NCI-H526 treated with DMSO at 0.1 percent for 48 hours (cell line): ENCODE data around the gene GPR156.

Experiments used
- DNase-seq: peaks from one replicate; lab custom pipeline; 2025; lab: John Stamatoyannopoulos, UW

GPR156 gene

GRCh38 chr3:120193554-120193953 lies 91.5 kb downstream of the GPR156 start:
- DNase-seq, result no peak

GRCh38 chr3:120192579-120192978 lies 92.4 kb downstream of the GPR156 start:
- DNase-seq, result no peak

- no peak for DNase-seq
Measured at GRCh38 chr3:120192159-120192558, 92.9 kb downstream of the GPR156 start.

GRCh38 chr3:120182613-120183511 lies 102.2 kb downstream of the GPR156 start:
- no peak for DNase-seq

GRCh38 chr3:120181632-120182031 lies 103.4 kb downstream of the GPR156 start:
- no peak for DNase-seq

- no peak for DNase-seq
Measured at GRCh38 chr3:120180731-120181412, 104.2 kb downstream of the GPR156 start.

- DNase-seq, result no peak
Measured at GRCh38 chr3:120177707-120178306, 107.2 kb downstream of the GPR156 start.

GRCh38 chr3:120177151-120177550 lies 107.9 kb downstream of the GPR156 start:
- DNase-seq, result no peak

GRCh38 chr3:120174811-120175539 lies 110.0 kb downstream of the GPR156 start:
- no peak for DNase-seq

- no peak for DNase-seq
Measured at GRCh38 chr3:120173056-120173675, 111.9 kb downstream of the GPR156 start.

GRCh38 chr3:120172070-120172469 lies 113.0 kb downstream of the GPR156 start:
- no peak for DNase-seq

- no peak for DNase-seq
Measured at GRCh38 chr3:120171134-120171873, 113.7 kb downstream of the GPR156 start.

- no peak for DNase-seq
Measured at GRCh38 chr3:120170223-120170622, 114.8 kb downstream of the GPR156 start.

GRCh38 chr3:120169407-120169806 lies 115.6 kb downstream of the GPR156 start:
- no peak for DNase-seq

GRCh38 chr3:120168611-120169010 lies 116.4 kb downstream of the GPR156 start:
- no peak for DNase-seq

- DNase-seq, result no peak
Measured at GRCh38 chr3:120168038-120168437, 117.0 kb downstream of the GPR156 start.

GRCh38 chr3:120167488-120167887 lies 117.5 kb downstream of the GPR156 start:
- DNase-seq, result no peak

- no peak for DNase-seq
Measured at GRCh38 chr3:120163816-120164215, 121.2 kb downstream of the GPR156 start.

GRCh38 chr3:120163026-120163425 lies 122.0 kb downstream of the GPR156 start:
- no peak for DNase-seq

GRCh38 chr3:120162400-120162799 lies 122.6 kb downstream of the GPR156 start:
- DNase-seq, result no peak

- DNase-seq, result no peak
Measured at GRCh38 chr3:120161902-120162301, 123.1 kb downstream of the GPR156 start.
